HCT116 (cell line): ENCODE results near the gene ADAMTS14.

ENCODE experiments used
- ATF3 ChIP-seq: IDR thresholded peaks from 2 replicates; pipeline ENCODE4 v1.6.1; 2012
- CTCF ChIP-seq, 3 experiments: fragments of 200-600 bp in 1 of 3; sonication (generic) in 1 of 3; IDR thresholded peaks in 2 of 3; conservative IDR thresholded peaks in 1 of 3; 2 replicates each; pipeline ENCODE4 v1.5.1; 2012 to 2017; ENCODE audit warnings: low read depth in 2 of 3, low read length in 2 of 3, antibody characterized with exemption in 1 of 3, borderline replicate concordance in 1 of 3, control low read depth in 1 of 3, mild to moderate bottlenecking in 1 of 3, mixed read lengths in 1 of 3, mixed run types in 1 of 3, moderate library complexity in 1 of 3; ENCODE audit not compliant: insufficient read depth in 1 of 3
- ELF1 ChIP-seq: IDR thresholded peaks from 2 replicates; pipeline ENCODE4 v1.6.1; 2012; ENCODE audit warnings: low read depth, borderline replicate concordance
- EZH2 ChIP-seq: fragments of 200-600 bp; sonication (generic); IDR thresholded peaks from 2 replicates; pipeline ENCODE4 v1.6.1; 2017; ENCODE audit warnings: antibody characterized with exemption, mixed run types
- JUND ChIP-seq: IDR thresholded peaks from 2 replicates; pipeline ENCODE4 v1.6.1; 2012
- POLR2AphosphoS5 ChIP-seq: IDR thresholded peaks from 2 replicates; pipeline ENCODE4 v1.6.1; 2011; ENCODE audit warnings: mild to moderate bottlenecking, low read depth, low read length, moderate library complexity
- SIN3A ChIP-seq: IDR thresholded peaks from 2 replicates; pipeline ENCODE4 v1.6.1; 2012; ENCODE audit warnings: low read depth
- SRF ChIP-seq: IDR thresholded peaks from 2 replicates; pipeline ENCODE4 v1.6.1; 2012; ENCODE audit warnings: low read depth
- ZBTB33 ChIP-seq: IDR thresholded peaks from 2 replicates; pipeline ENCODE4 v1.6.1; 2011; ENCODE audit warnings: mild to moderate bottlenecking, low read length, moderate library complexity; ENCODE audit not compliant: insufficient replicate concordance; ENCODE audit errors: extremely low read depth

- TF ChIP-seq CTCF (IDR thresholded peaks at IDR 0.05 in 2 of 3, conservative IDR thresholded peaks at IDR 0.05 in 1 of 3; ENCODE audit: borderline replicate concordance in 1 of 3, insufficient read depth in 1 of 3, low read depth in 2 of 3, low read length in 2 of 3): no peak
- no peak for TF ChIP-seq JUND
- TF ChIP-seq POLR2AphosphoS5: no peak
- no peak for TF ChIP-seq ATF3
- TF ChIP-seq SRF: no peak
- no peak for TF ChIP-seq EZH2
- TF ChIP-seq ZBTB33: no peak
- no peak for TF ChIP-seq SIN3A
- no peak for TF ChIP-seq ELF1
These were observed 100.3 kb downstream of the ADAMTS14 start for GRCh38 chr10:70772627-70773026.
